A673 (cell line): ENCODE measurements around the gene ZNF268.

Experiments
- CTCF ChIP-seq: fragments of 300-800, 200-600 bp; sonication (generic); conservative IDR thresholded peaks from 2 replicates; pipeline ENCODE4 v1.5.1; 2017; ENCODE audit warnings: low read depth, mild to moderate bottlenecking, antibody characterized with exemption, low read length, moderate library complexity, mixed read lengths
- EZH2 ChIP-seq: fragments of 200-600 bp; sonication (generic); IDR thresholded peaks from 2 replicates; pipeline ENCODE4 v1.6.1; 2017; ENCODE audit warnings: borderline replicate concordance, low read depth, mild to moderate bottlenecking, mixed read lengths, antibody characterized with exemption, low read length; ENCODE audit not compliant: poor library complexity, severe bottlenecking

GRCh38 chr12:133165776-133166175, 15.5 kb upstream of the ZNF268 start:
- TF ChIP-seq CTCF (no peak), EZH2 (no peak)
